NB4 (cell line): ENCODE measurements around the gene FRRS1L.

Experiments
- DNase-seq: peaks from one replicate; pipeline ENCODE4 v3.0.0; 2010; ENCODE audit warnings: low read depth
- H3K4me3 ChIP-seq: one replicate; pipeline ENCODE4 v1.5.1; 2011; ENCODE audit warnings: mild to moderate bottlenecking, low read depth, low read length, moderate library complexity
- CTCF ChIP-seq: IDR thresholded peaks from one replicate; pipeline ENCODE4 v1.5.1; 2012; ENCODE audit warnings: low read depth, low read length
- MYC ChIP-seq: IDR thresholded peaks from 2 replicates; pipeline ENCODE4 v1.6.1; 2011; ENCODE audit warnings: low read depth, low read length
- POLR2A ChIP-seq: IDR thresholded peaks from 2 replicates; pipeline ENCODE4 v1.6.1; 2011; ENCODE audit warnings: mild to moderate bottlenecking; ENCODE audit not compliant: insufficient read length; ENCODE audit errors: extremely low read depth
- TF ChIP-seq, protein P1 (sequence below): IDR thresholded peaks from 2 replicates; pipeline ENCODE4 v1.6.1; 2011; ENCODE audit warnings: low read depth, low read length

Gene FRRS1L

GRCh38 chr9:109124121-109124520 is 42.9 kb downstream of the FRRS1L start:
- TF ChIP-seq CTCF: no peak
- DNase-seq: no peak
- no peak overlapping the region for H3K4me3 ChIP-seq

DNA sequence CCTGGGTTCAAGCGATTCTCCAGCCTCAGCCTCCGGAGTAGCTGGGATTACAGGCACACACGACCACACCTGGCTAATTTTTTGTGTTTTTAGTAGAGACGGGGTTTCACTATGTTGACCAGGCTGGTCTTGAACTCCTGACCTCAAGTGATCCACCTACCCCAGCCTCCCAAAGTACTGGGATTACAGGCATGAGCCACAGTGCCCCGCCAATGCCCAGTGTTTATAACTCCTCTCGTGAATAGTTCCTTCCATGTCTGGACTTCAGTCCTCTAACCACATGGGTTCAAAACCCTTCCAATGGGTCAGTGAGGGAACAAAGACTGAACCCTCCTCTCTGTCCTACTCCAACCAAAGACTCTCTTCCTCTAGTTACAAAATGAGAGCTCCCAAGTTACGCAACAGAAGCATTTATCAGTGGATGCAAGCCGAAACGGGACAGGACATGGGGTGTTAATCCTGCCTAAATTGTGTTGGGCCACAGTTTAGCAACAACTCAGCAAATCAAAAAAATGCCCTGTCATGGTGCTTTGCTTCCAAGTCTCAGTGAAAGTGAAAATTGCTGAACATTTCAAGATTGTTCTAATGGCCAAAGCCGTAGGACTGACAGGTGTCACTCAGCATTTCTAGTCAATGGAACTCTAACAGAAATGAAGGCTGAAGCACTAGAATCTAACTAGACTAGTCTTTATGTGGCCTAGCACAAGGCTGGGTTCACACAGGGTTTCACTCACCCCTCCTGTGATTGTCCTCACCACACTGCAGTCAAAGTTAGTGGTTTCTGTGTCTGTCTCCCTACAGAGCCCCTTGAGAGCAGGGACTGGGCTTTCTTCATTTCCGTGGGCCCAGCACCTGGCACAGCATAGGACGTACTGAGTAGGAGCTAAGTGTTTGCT is 44.1 kb downstream of the FRRS1L start:
- H3K4me3 ChIP-seq: peak overlapping the region; percentile 30
- DNase-seq: peak; percentile 91
- TF ChIP-seq CTCF: no peak
- TF ChIP-seq, protein P1, sequence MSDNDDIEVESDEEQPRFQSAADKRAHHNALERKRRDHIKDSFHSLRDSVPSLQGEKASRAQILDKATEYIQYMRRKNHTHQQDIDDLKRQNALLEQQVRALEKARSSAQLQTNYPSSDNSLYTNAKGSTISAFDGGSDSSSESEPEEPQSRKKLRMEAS: no peak
- TF ChIP-seq MYC: no peak
- TF ChIP-seq POLR2A: no peak

DNA sequence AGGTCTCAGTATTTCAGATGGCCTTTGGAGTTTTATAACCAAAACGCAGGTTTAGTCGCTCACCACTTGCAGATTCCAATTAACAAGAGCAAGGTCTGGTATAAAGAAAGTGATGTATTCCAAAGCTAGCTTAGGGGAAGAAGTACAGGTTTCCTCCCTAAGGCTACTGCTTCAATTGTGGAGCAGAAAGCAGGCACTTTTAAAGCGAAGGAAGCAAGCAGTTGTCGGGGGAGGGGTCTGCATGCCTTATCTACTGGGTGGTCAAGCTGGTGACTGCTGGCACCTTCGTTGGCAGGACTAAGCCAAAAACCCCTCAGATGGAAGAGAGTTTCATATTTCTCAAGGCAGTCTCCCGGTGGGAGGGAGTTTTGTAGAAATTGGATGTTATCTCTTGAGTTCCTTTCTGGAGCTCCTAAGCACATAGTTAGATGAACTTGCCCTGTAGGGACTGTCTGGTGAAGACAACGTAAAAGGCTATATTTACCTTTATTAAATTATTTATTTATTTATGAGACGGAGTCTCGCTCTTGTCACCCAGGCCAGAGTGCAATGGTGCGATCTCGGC is 45.7 kb downstream of the FRRS1L start:
- no peak for TF ChIP-seq POLR2A
- TF ChIP-seq CTCF: no peak
- no peak for TF ChIP-seq MYC
- TF ChIP-seq, protein P1: no peak

DNA sequence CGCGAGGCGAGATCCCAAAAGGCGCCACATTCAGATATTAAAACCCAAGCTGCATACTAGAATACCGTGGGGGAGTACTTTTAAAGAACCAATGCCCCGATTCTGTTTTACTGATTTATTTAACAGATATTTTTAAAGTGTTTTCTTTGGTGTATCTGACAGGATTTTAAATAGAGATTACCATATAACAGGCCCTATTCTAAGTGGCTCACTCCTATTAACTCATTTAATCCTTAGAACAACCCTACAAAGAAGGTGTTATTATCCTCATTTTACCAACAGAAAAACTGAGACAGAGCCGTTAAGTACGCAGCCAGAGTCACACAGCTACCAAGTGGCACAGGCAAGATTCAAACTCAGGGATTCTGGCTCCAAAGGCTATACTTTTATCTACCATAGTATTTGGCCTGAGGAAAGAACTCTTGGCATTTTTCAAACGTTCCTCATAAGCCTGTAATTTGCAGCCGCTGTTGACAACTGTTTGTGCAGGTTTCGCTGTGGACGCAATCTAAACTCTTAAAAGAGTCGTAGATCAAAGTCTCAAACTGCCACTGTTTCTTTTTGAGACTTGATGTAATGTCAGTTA is 46.8 kb downstream of the FRRS1L start:
- DNase-seq: no peak
- TF ChIP-seq MYC: no peak
- TF ChIP-seq POLR2A: no peak
- no peak for TF ChIP-seq CTCF
- TF ChIP-seq, protein P1: no peak
- peak overlapping the region; percentile 47 for H3K4me3 ChIP-seq

More for the DNA sequence above, 45.7 kb downstream of the FRRS1L start:
- DNase-seq: no peak
- no peak overlapping the region for H3K4me3 ChIP-seq

DNA sequence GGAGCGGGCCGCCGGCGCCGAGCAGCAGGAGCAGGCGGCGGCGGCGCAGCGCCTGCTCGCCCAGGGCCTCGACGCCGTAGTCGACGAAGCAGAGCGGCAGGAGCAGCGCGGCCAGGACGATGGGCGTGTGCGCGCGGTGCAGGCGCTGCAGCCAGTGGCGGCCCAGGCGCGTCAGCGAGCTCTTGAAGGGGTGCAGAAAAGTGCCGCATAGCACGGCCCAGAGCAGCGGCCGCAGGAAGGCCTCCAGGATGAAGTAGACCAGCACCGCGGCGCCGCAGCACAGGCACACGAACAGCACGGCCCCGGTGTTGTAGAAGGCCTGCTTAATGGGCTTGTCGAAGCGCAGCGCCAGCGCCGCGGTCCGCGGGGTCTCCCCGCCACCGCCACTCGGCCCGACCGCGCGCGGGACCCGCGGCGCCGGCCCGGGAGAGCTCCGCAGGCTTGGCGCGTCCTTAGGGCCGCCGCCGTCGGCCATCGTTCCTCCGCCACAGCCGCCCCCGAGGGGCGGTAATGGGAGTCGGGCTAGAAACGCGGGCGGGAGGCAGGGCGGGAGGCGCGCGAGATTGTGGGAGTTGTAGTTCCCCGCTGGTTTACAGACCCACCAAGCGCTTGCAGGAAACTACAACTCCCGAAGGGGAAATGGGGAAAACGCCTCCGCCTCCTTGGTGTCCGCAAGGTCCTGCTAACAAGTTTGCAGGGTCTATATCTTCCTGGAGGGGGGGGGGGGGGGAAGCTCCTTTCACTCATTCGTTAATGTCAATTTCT is 47.4 kb downstream of the FRRS1L start, which contains the start of gene TMEM245:
Gene TMEM245, minus strand, starts transcription at position 509 of the 765 bp plus-strand sequence. Its CDS starts 34 bp downstream, at position 475.
- DNase-seq: peak; percentile 99
- peak; percentile 29; the same call in 1 of the 2 replicates for TF ChIP-seq MYC
- TF ChIP-seq POLR2A: peak; percentile 84
- no peak for TF ChIP-seq CTCF
- TF ChIP-seq, protein P1: no peak
- H3K4me3 ChIP-seq: peak within 1 kb of the TSS; percentile 97
